HG03354 (cell line): Measurements from ENCODE around the gene RAB11FIP2.

Source experiments
- ATAC-seq: cut with Tn5 transposase; IDR thresholded peaks from one replicate; pipeline ENCODE4 v1.9.1; 2021; ENCODE audit warnings: mild to moderate bottlenecking; ENCODE audit not compliant: unreplicated experiment, poor library complexity, severe bottlenecking

The RAB11FIP2 gene

DNA sequence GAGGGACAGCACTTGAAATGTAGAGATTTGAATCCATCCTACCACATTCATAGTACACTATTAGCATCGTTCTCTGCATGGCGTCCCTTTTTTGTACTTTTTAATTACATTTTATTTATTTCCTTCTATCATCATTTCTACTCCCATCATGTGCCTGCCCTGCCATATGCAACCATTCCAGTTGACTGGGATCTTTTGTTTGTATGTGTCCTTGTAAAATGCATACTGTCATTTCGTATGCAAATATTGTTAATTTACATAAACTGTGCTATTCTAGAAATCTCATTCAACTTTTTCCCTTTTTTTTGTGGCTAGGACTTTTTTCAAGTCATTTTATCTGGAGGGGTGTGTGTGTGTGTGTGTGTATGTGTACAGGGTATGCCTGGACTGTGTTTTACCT is 57.9 kb downstream of the RAB11FIP2 start:
- no peak for ATAC-seq

DNA sequence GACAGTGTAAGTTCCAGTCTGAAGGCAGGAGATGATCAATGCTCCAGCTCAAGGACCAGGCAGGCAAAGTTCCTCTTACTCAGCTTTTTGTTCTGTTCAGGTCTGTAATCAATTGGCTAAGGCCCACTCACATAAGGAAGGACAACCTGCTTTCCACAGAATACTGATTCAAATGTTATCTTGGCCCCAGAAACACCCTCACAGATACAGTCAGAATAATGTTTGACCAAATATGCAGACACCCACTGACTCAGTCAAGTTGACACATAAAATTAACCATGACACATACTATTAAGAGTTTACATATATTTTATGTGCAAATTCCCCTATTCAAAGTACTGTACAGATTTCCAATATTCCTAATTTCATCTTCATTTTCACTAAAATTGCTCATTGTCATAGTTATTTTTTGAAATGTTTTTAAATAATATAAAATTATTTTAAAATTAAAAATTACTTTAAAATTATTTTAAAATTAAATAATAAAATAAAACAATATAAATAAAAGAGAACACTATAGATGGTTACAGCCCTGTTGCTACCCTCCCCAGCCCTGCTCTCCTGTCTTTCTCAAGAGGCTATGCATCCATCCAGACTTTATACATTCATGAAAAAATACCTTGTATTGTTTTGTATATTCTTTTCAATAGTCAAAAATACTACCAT is 59.4 kb downstream of the RAB11FIP2 start:
- ATAC-seq, result no peak

DNA sequence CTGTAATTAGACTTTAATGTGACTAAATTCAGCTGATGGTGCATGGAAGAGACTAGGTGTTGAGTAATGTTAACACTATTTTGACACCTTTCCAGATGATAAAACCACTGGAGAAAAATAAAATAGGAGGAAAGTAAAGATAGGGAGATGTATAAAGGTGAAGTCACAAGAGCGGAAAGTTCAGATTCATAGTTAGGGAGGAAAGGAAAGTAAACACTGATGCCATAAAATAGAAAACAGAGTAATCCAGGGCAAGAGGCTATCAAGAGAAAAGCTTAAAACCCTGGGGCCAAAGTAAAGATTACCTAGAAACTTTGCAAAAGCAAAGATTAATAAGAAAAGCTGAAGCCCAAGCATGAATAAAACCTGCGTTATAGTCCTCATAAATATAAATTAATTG is 62.8 kb downstream of the RAB11FIP2 start:
- ATAC-seq, result no peak

DNA sequence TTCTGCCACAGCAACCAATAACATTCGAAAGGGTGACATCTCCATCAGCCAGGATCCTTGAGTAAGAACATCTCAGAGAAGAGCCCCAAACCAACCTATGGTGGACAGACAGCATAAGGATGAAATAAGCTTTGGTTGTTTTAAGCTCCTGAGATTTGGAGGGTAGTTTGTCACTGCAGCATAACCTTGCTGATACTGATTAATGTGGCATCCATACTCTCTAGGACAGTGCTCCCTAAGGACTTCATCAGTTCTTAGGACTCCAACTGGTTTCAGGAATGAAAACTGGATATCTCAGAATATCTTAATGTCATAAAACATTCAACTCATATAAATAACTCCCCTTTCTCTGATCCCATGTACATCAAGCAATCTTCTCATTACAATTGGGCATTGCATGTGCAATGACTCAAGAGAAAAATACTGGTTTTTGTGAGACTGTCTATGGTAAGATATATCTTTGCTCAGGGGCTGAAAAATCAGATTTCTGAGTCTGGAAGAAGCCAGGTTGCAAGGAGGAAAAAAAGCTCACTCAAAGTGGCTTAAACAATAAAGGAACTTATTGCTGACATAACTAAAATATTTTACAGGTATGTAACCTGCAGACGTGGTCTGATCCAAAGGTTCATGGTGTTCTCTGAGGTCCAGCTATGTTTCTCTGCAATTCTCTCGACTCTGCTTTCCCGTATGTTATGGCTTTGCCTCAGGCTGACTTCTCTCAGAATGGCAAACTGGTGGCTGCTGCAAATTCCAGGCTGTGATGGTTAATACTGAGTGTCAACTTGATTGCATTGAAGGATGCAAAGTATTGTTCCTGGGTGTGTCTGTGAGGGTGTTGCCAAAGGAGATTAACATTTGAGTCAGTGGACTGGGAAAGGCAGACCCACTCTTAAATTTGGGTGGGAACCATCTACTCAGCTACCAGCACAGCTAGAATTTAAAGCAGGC is 65.7 kb downstream of the RAB11FIP2 start:
- ATAC-seq, result no peak

DNA sequence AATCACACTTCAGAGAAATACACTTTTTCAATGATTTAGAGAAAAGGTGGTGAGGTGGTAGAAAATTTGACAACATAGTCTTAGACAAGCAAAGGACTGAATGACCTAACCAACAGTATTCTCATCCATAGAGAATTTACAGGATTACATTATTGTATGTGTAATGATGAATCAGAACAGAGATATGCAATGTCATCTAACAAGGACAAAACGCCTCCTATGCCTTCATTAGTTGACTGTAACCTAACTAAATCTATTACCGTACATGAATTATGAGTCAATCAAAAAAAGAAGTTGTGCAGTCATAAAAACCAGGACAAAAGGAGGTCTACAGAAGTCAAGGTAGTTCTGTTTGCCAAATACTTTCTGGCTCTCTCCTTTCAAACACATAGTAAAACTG is 66.5 kb downstream of the RAB11FIP2 start:
- no peak for ATAC-seq

DNA sequence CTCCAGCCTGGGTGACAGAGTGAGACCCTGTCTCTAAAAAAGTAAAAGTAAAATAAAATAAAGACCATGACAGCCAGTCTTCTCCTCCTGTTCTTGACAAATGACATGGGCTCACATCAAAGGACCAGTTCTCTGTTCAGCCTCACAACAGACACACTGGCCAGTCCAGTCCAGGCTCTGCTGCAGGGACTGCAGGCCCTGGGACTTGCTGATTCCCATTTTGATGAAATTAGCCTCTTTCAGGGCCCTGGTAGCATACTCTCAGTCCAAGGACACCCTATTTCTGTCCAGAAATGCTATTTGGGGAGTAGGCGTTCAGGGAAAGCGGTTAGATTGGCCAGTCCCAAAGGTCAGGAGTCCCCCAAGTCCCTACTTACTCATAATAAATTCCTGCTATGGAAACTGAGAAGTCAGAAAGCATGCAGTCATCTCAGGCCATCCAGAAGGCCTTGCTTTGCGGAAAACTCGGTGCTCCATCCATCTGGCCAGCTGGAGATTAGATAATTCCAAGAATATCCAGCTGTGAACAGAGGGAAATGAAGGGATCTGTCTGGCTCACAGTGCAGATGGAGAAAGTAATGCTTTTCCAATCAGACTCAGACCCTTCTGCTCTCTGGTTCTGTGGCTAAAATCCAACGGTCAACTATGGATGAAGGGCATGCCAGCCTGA is 74.4 kb downstream of the RAB11FIP2 start:
- no peak for ATAC-seq

DNA sequence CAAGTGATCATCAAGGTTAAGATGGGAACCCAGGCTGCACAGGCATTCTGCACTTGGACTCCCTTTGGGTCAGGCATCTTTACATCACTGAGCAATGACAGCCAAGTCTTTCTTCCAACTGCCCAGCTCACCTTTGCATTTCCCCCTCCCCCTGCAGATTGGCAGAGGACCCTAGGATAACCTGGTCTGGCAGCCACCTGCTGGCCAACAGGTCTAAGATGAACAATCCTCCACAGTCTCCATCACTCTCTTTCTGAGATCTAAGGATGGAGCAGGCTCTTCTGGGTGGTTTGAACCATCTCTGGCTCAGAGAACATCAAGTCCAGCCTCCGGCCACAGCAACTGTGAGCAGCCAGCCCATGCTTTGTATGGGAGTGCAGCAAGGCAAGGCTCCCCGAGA is 75.8 kb downstream of the RAB11FIP2 start:
- ATAC-seq, result no peak

DNA sequence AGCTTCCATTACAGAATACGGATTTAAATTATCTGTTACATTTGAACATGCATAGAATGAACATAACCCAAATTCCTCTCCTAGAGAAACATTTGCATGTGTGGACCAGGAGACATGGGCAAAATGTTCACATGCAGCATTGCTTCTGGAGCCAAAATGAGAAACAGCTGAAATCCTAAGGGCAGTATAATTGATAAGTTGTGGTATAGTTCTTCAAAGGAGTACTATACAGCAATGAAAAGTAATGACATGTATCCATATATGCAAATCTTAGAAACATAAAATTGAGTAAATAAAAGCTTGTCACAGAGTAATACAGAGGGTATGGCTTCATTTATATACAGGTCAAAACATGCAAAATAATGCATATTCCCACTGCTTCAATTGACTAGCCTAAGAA is 77.1 kb downstream of the RAB11FIP2 start:
- ATAC-seq, result no peak

DNA sequence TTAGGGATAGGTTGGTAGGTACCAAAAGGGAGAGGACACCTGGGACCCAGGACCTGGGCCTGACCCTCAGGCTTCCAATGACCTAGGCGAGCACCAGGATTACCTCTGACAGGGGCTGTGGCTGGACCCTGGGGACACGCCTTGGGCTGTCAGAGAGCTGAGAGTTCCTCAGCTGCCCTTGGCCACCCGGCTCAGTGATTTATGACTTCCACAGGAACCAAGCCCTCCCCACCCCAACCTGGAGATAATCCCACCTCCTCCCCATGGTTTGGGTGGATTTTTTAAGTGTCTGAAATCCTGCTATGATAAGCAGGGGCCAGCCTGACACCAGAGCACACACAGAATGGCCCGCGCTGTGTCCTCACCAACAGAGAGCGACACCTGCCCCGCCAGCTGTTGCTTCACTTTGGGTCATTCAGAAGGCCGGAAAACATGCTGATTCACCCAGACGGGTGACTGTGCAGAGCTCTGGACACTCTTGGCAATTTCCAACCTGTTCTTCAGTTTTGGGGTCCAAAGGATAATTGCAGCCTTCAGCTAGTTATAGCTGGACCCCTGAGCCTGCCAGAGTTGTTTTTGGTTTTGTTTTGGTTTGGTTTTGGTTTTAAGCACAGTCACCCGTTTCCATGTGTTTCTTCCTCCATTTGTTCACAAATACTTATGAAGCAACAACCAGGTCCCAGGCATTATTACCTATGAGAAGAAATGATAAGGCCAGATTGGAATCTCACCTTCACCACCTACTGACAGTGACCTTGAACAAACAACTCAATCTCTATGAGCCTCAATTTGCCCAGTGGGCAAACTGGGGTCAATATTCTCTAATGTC is 78.2 kb downstream of the RAB11FIP2 start:
- no peak for ATAC-seq

DNA sequence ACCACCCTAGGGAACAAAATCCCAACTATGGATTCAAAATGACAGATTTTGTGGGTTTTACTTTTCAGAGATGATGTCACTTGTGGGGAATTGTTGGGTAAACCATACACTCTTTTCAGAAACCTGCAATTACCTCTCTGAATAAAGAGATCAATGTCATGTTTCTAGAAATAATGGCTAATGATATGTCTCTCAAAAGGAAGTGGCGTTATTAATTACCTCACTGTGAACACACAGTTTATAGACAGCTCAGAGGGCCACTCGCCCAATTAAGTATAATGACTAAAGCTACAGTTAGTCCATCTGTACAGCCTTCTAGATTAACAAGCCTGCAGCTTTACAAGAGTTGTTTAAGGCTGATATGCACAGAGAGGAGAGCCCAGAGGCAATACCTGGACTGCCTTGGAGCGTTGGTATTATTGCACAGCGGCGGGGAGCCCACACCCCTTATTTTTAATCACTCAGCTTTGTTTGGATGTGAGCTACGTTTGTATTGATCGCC is 79.5 kb downstream of the RAB11FIP2 start:
- no peak for ATAC-seq

DNA sequence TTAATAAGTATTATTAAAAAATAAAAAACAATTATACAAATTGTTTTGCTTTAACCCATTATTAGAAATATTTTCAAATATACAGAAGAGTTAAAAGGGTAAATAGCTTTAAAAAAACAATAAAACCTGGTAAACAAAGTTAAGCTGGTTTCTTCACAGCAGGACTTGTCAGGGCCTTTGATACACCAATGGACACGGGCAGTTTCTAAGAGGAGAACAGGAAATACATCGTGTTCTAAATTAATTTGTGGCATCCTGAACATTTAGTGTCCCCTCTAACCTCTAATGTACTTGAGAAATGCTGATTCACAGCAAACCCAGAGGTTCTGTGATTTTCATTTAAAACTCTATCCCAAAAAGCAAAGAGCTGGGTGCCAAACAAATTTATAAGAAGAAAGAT is 80.8 kb downstream of the RAB11FIP2 start:
- ATAC-seq, result no peak

DNA sequence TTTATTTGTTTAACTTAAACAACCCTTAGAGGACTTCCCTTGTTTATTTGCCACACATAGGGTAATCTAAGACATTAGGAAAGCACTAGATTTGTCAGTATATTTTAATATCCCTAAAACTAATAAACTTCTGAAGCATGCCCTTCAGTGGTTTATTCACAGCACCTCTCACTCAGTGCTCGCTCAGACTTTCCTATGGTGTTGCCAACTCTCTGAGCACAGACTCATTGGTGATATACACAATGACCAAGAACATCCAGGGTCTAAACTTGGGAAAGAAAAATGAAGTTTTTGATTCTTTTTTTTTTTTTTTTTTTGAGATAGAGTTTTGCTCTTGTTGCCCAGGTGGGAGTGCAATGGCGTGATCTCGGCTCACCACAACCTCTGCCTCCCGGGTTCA is 82.2 kb downstream of the RAB11FIP2 start:
- ATAC-seq, result no peak

DNA sequence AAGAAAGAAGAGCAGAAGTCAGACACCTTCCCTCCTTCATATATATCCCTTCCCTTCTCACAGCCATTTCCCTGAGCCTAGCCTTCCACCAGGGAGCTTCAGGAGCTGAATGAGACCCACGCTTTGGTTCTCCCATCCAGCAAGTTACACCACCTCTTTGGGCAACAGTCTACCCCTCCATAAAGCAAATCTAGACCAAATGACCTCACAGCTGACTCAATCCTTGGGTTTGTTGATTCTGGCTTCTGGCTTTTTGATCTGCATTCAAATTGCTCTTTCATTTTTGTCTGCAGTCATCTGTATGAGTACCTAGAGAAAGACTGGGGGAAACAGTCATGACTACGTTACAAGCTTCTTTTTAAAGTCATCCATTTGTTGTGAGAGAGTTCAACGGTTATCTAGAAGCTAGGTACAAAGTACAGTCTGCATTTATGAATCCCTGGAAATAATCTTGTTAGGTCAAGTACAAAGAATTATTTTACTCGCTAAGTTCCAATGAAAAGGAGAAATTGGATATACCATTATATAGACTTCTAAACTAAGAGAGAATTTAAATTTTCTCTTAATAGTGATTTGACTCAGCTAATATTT is 86.3 kb downstream of the RAB11FIP2 start:
- no peak for ATAC-seq

DNA sequence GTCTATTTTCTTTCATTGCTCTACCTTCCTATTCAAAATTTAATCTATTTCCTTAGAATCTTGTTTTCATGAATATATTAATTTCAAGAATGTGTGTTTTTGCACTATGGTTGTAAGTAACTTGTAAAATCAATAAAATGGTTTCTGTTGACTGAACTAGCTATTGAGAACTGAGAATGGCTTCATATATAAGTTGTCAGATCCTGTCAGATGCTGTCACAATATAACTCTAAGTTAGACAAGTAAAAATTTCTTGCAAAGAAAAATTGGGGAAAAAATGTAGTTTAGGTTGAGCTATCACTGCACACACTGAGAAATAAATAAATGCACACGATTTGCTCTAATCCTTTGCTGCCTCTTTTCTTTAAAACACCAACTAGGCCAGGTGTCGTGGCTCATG is 89.8 kb downstream of the RAB11FIP2 start:
- ATAC-seq, result no peak

DNA sequence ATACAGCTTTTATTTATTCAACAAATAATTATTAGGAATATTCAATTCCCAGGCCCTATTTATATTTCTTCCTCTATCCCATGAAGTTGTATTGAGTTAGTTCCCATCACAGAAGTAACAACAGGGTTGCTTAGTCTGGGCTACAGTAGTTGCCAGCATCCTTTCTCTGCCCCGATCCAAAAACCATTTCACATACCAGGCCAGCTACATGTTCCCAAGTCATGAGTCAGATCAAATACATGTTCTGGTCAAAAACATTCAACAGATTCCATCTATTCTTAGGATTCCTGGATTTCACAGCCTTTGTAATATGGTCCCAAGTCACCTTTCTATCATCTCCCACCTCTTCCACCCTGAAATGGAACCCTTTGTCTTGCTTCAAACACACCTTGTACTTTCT is 91.6 kb downstream of the RAB11FIP2 start:
- ATAC-seq, result no peak
